Stomach (tissue), 9 donors: ENCODE measurements around the gene PTPRG. TPM values are rescaled to one million over a fixed set of nuclear protein-coding genes. Genes with fewer than 3 reads are reported as not detected.

Experiments
- DNase-seq, 2 donors: peaks; one replicate each; pipeline versions ENCODE4 v3.0.0 to v3.0.0-alpha.2; 2013 to 2019
- H3K27ac ChIP-seq, 5 donors: fragments of 200-600 bp in 4 of 5; sonication (generic) in 4 of 5; one replicate each; pipeline ENCODE4 v1.5.1; 2013 to 2019; ENCODE audit warnings: mild to moderate bottlenecking in 1 of 5, moderate library complexity in 1 of 5
- H3K27me3 ChIP-seq, 3 donors: fragments of 200-600 bp; sonication (generic); one replicate each; pipeline ENCODE4 v1.5.1; 2017 to 2019; ENCODE audit warnings: mixed run types in 1 of 3
- H3K36me3 ChIP-seq, 4 donors: fragments of 200-600 bp; sonication (generic); 1 replicate in 3 of 4; 2 replicates in 1 of 4; pipeline ENCODE4 v1.5.1; 2016 to 2019
- H3K4me1 ChIP-seq, 4 donors: fragments of 200-600 bp; sonication (generic); one replicate each; pipeline ENCODE4 v1.5.1; 2016 to 2019
- H3K4me3 ChIP-seq, 4 donors: fragments of 200-600 bp; sonication (generic) in 3 of 4; one replicate each; pipeline ENCODE4 v1.5.1; 2016 to 2019; ENCODE audit warnings: mild to moderate bottlenecking in 1 of 4
- H3K9me3 ChIP-seq, 4 donors: fragments of 200-600 bp; sonication (generic); one replicate each; pipeline ENCODE4 v1.5.1; 2016 to 2019
- EP300 ChIP-seq: sonication (generic); formaldehyde crosslinking; IDR thresholded peaks from one replicate; pipeline ENCODE4 v1.6.1; 2017; ENCODE audit warnings: antibody characterized with exemption
- POLR2A ChIP-seq, 4 donors: fragments of 450-650 bp; IDR thresholded peaks; one replicate each; pipeline ENCODE4 v1.6.1; 2016; ENCODE audit warnings: antibody characterized with exemption in 4 of 4, control low read depth in 2 of 4, mild to moderate bottlenecking in 1 of 4, moderate library complexity in 1 of 4
- POLR2AphosphoS5 ChIP-seq, 3 donors: sonication (generic); formaldehyde crosslinking; IDR thresholded peaks; one replicate each; pipeline ENCODE4 v1.6.1; 2016; ENCODE audit warnings: antibody characterized with exemption in 3 of 3
- WGBS, 5 donors: extraction: QIAGEN DNeasy Blood & Tissue Kit in 3 of 5; methylation state at CpG; one replicate each; pipeline versions ENCODE4 v1.1.5 to v1.1.7; 2013 to 2018; 5-methylcytosine and 5-hydroxymethylcytosine counted together
- intact Hi-C: fragments of 100-400 bp; cut with DNase I; formaldehyde crosslinking; loops from one replicate; pipeline ENCODE4 v1.15.1; 2023; ENCODE audit warnings: low total_unique reads
- polyA plus RNA-seq, 3 donors: library from polyadenylated mRNA; stranded (reverse); fragments of 200-250 nt; gene quantifications; one replicate each; pipeline ENCODE4 v1.2.3, GENCODE V29; 2013
- total RNA-seq, 5 donors: library from RNA; depleted of rRNA; stranded (reverse); fragments of >200 nt; gene quantifications; one replicate each; pipeline versions ENCODE4 v1.1.0 to v1.2.3, GENCODE V29; 2014 to 2016
- TF ChIP-seq, protein P1 (sequence below), 7 experiments: fragments of 450-650 bp in 4 of 7; fragments of 200-600 bp in 3 of 7; sonication (generic) in 3 of 7; IDR thresholded peaks; one replicate each; pipeline ENCODE4 v1.5.1; 2016 to 2019; ENCODE audit warnings: antibody characterized with exemption in 7 of 7, control low read depth in 2 of 7, mild to moderate bottlenecking in 1 of 7
- donor health status: healthy with polysubstance abuse.
- donor health status: Bipolar disorder and iron deficiency.
- donor health status: healthy.

Gene PTPRG
- total and polyA plus RNA-seq, 8 donors, result 2.4 to 96.0 (median 22.0) TPM

DNA sequence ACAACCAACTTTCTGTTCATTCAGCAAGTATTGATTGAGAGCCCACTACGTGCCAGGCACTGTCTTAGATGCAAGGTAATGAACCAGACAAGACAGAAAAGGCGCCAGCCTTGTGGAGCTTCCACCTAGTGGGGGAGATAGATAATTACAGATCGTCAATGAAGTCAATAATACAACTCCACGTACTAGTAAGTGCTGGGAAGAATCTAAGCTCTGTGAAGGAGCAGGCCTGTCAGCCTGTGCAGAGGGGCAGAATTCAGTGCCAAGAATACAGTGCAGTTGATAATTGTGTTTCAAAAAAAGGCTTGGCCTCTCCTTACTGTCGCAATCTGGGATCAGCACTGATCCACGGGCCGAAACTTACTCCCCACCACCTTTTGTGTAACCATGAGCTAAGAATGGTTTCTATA lies 625.7 kb downstream of the PTPRG start:
- Histone ChIP-seq H3K4me1 (peaks cover 0 to 20% (median 3%) of the 10 kb centered on the region in 4 donors), H3K4me3 (no peak overlapping the region), H3K36me3 (peaks cover 0 to 12% (median 7%) of the 10 kb centered on the region in 4 donors), H3K9me3 (no peaks in the 10 kb centered on the region), H3K27ac (no peak overlapping the region), H3K27me3 (no peaks in the 10 kb centered on the region)
- TF ChIP-seq POLR2AphosphoS5 (IDR thresholded peaks at IDR 0.05), result no peak
- TF ChIP-seq, protein P1, sequence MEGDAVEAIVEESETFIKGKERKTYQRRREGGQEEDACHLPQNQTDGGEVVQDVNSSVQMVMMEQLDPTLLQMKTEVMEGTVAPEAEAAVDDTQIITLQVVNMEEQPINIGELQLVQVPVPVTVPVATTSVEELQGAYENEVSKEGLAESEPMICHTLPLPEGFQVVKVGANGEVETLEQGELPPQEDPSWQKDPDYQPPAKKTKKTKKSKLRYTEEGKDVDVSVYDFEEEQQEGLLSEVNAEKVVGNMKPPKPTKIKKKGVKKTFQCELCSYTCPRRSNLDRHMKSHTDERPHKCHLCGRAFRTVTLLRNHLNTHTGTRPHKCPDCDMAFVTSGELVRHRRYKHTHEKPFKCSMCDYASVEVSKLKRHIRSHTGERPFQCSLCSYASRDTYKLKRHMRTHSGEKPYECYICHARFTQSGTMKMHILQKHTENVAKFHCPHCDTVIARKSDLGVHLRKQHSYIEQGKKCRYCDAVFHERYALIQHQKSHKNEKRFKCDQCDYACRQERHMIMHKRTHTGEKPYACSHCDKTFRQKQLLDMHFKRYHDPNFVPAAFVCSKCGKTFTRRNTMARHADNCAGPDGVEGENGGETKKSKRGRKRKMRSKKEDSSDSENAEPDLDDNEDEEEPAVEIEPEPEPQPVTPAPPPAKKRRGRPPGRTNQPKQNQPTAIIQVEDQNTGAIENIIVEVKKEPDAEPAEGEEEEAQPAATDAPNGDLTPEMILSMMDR (IDR thresholded peaks at IDR 0.05), result peak in 3 of 7 experiments; percentile 0 to 35 (median 10)
- WGBS, 5 donors, result 70 to 75% (median 74%) methylated on average over 7 of the region's 7 CpGs
- peak in 1 of 2 donors; percentile 20 for DNase-seq
- intact Hi-C loops, result loop anchor here (10.0 kb wide), 2 partner anchors 322 to 622 kb away; partner anchors contain the start of gene PTPRG

DNA sequence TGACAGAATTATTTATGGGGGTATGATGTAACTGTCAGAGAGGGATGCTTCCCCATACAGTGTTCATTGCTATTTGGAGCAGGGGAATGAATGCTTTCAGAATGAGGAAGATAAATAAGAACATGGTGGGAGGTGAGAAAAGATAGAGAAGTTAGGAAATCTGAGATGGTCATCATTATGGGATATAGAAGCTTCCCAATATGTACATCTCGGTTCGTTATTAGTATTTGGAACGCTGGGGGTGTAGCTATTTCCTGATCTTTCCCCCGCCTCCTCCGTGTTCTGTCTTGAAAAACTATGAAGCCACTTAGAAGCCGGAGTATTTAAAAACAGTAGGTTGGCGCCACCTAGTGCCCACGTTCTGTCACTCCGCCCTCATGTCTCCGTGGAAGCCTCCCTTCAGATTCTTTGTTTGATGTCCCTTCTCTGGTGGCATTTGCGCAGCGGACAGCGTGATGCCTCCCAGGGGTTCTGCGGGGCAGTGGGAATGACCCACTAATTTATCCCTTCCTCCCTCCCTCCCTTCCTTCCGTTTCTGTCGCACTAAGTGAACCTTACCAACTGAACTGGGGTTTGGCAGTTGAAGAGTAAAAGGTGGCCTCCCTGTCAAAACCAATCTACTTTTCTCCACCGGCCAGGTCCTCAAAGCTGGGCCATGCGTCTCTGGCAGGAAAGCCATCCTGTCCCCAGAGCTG lies 627.5 kb downstream of the PTPRG start:
- 5 to 10% (median 8%) methylated on average over 18 of the region's 18 CpGs for WGBS, 5 donors
- no peak overlapping the region for H3K27ac ChIP-seq
- H3K4me1 ChIP-seq, result peaks cover 0 to 20% (median 3%) of the 10 kb centered on the region in 4 donors
- DNase-seq, result peak; percentile 76 to 92
- peaks cover 0 to 27% (median 12%) of the 10 kb centered on the region in 4 donors for H3K36me3 ChIP-seq
- no peaks in the 10 kb centered on the region for H3K27me3 ChIP-seq
- intact Hi-C loops, result loop anchor here (10.0 kb wide), 2 partner anchors 324 to 624 kb away; partner anchors contain the start of gene PTPRG
- H3K9me3 ChIP-seq, result no peaks in the 10 kb centered on the region
- TF ChIP-seq, protein P1 (IDR thresholded peaks at IDR 0.05), result peak in 4 of 7 experiments; percentile 64 to 84 (median 82)
- TF ChIP-seq POLR2AphosphoS5 (IDR thresholded peaks at IDR 0.05), result no peak
- no peak overlapping the region for H3K4me3 ChIP-seq

DNA sequence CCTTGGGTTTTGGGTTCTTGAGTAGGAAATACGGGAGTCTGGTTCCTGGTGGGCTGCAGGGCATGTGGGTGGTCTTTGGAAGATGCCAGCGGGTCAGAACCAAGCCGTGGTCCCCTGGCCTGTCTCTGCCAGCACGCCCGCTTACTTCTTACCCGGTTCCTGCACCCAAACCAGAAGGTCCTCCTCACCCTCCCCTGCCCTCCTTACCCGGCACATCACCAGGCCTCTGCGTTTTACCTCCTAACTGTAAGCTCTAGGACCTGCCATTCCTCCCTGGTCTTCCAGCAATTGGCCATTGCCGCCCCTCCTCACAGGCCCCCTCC lies 628.0 kb downstream of the PTPRG start:
- no peak overlapping the region for H3K27ac ChIP-seq
- intact Hi-C loops, result loop anchor here (10.0 kb wide), 2 partner anchors 325 to 625 kb away; partner anchors contain the start of gene PTPRG
- TF ChIP-seq, protein P1 (IDR thresholded peaks at IDR 0.05), result no peak
- no peak for TF ChIP-seq POLR2A (IDR thresholded peaks at IDR 0.05)
- no peaks in the 10 kb centered on the region for H3K27me3 ChIP-seq
- H3K9me3 ChIP-seq, result no peaks in the 10 kb centered on the region
- 86 to 96% (median 92%) methylated on average over 9 of the region's 9 CpGs for WGBS, 5 donors
- no peak for DNase-seq
- peaks cover 0 to 31% (median 15%) of the 10 kb centered on the region in 4 donors for H3K36me3 ChIP-seq
- H3K4me3 ChIP-seq, result no peak overlapping the region
- peaks cover 0 to 20% (median 3%) of the 10 kb centered on the region in 4 donors for H3K4me1 ChIP-seq

DNA sequence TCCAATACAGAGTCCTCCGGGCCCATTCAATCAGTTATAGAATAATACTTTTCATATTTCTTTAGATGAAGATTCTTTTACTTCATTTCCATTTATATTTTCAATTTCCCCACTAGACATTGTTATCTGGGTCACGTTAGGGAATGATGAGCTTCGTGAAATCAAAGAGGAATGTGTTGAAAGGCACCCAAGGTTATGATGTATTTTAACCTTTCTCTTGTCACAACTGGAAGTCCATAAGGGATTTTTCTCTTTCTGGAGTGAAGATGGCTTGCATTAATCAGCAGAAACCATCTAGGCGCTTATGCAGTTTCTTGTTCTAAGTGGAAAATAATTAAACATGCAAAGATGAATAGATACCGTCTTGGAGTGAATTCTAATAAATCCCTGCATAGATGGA lies 631.5 kb downstream of the PTPRG start:
- peaks cover 0 to 13% (median 0%) of the 10 kb centered on the region in 4 donors for H3K4me1 ChIP-seq
- H3K27me3 ChIP-seq, result no peaks in the 10 kb centered on the region
- intact Hi-C loops, result no loop called here
- no peak for DNase-seq
- H3K4me3 ChIP-seq, result no peak overlapping the region
- H3K36me3 ChIP-seq, result peaks cover 0 to 58% (median 33%) of the 10 kb centered on the region in 4 donors
- WGBS, 5 donors, result 88 to 93% (median 90%) methylated on average over 5 of the region's 5 CpGs
- H3K9me3 ChIP-seq, result no peaks in the 10 kb centered on the region
- no peak overlapping the region for H3K27ac ChIP-seq
- TF ChIP-seq, protein P1 (IDR thresholded peaks at IDR 0.05), result no peak
- TF ChIP-seq POLR2A (IDR thresholded peaks at IDR 0.05) (no peak), EP300 (no peak), POLR2AphosphoS5 (IDR thresholded peaks at IDR 0.05) (no peak)
